Measurements from ENCODE around the gene TMEM91. TPM values are rescaled to one million over a fixed set of nuclear protein-coding genes. Genes with fewer than 3 reads are reported as not detected.

TMEM91 gene
- total RNA-seq, 4 donors from 2014 or later, result 12.4 to 44.3 (median 14.2) TPM

GRCh38 chr19:41397086-41398049 lies 21.0 kb downstream of the TMEM91 start, which contains the start of the genes BCKDHA and EXOSC5:
TSS of gene BCKDHA (plus strand) at chr19:41397818. CDS start at chr19:41397828, 10 bp downstream.
TSS of gene EXOSC5 (minus strand) at chr19:41397359. CDS start at chr19:41397328, 31 bp downstream.
- peak; percentile 99 for ATAC-seq (ENCODE audit: low FRiP score)
- no peak for TF ChIP-seq CTCF (IDR thresholded peaks at IDR 0.05)
- peak; percentile 96 for DNase-seq (ENCODE audit: low spot score)

- ATAC-seq (ENCODE audit: low FRiP score), result no peak
Observed at GRCh38 chr19:41398050-41398418, 21.7 kb downstream of the TMEM91 start.

GRCh38 chr19:41398598-41398997 lies 22.3 kb downstream of the TMEM91 start:
- ATAC-seq (ENCODE audit: low FRiP score) (no peak), DNase-seq (ENCODE audit: low spot score) (no peak)
- no peak for TF ChIP-seq CTCF (IDR thresholded peaks at IDR 0.05)

More at GRCh38 chr19:41398050-41398418, 21.7 kb downstream of the TMEM91 start:
- TF ChIP-seq CTCF (IDR thresholded peaks at IDR 0.05), result no peak
- DNase-seq (ENCODE audit: low spot score), result no peak

GRCh38 chr19:41399091-41399490 lies 22.8 kb downstream of the TMEM91 start:
- ATAC-seq (ENCODE audit: low FRiP score) (no peak), DNase-seq (ENCODE audit: low spot score) (no peak)
- TF ChIP-seq CTCF (IDR thresholded peaks at IDR 0.05), result no peak

GRCh38 chr19:41399525-41399924 lies 23.2 kb downstream of the TMEM91 start:
- no peak for ATAC-seq (ENCODE audit: low FRiP score)
- no peak for TF ChIP-seq CTCF (IDR thresholded peaks at IDR 0.05)

GRCh38 chr19:41401483-41401882 lies 25.1 kb downstream of the TMEM91 start:
- no peak for TF ChIP-seq CTCF (IDR thresholded peaks at IDR 0.05)
- ATAC-seq (ENCODE audit: low FRiP score) (no peak), DNase-seq (ENCODE audit: low spot score) (no peak)

More at GRCh38 chr19:41399525-41399924, 23.2 kb downstream of the TMEM91 start:
- DNase-seq (ENCODE audit: low spot score), result no peak
